GM23248 (cell line): Measurements from ENCODE around the gene TMEM120A.

Experiments used
- EZH2 ChIP-seq: fragments of 200-600 bp; sonication (generic); IDR thresholded peaks from 2 replicates; pipeline ENCODE4 v1.6.1; 2018; ENCODE audit warnings: antibody characterized with exemption, mild to moderate bottlenecking; ENCODE audit not compliant: insufficient read depth, poor library complexity, severe bottlenecking
- EZH2phosphoT487 ChIP-seq: fragments of 200-600 bp; sonication (generic); IDR thresholded peaks from 2 replicates; pipeline ENCODE4 v1.6.1; 2018; ENCODE audit warnings: antibody characterized with exemption, moderate library complexity, mild to moderate bottlenecking, low read depth; ENCODE audit not compliant: insufficient read depth

- TF ChIP-seq EZH2phosphoT487 (no peak), EZH2 (no peak)
These were observed 13.3 kb downstream of the TMEM120A start for GRCh38 chr7:75981203-75981452.
